ENCODE data around the gene BCAP31. TPM values are rescaled to one million over a fixed set of nuclear protein-coding genes. Genes with fewer than 3 reads are reported as not detected.

The BCAP31 gene
- total RNA-seq, 2 experiments from 2014 or later: 43.0 to 72.0 TPM

DNA sequence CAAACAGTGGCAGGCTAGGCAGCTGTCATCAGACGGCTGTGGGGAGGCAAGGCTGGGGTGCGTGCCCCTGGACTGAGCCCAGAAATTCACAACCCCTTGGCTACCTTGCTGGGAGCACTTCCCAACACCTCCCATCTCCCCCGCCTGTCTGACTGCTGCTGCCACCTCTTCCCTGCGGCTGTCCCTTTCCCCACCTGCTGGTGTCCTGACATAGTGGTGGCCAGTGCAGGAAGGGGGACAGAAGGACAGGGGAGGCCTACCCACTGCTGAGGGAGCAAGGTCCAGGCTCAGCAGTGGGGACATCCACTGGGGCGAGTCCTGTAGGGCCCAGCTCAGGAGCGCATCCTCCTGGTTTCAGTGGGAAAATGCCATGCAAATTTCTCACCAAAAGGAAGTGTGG lies 3.9 kb upstream of the BCAP31 start:
- H3K4me3 ChIP-seq (ENCODE audit: low read depth, low read length, poor library complexity, severe bottlenecking): peak overlapping the region; percentile 54
- peak overlapping the region; percentile 74 for H3K4me2 ChIP-seq (ENCODE audit: low read length)
- POLR2A ChIA-PET: interaction anchor here (0.5 to 1.0 kb wide), 2 partner anchors 19 to 33 kb away, joined by 3 to 5 read pairs; no protein-coding TSS in a partner anchor
- H3K27ac ChIP-seq (ENCODE audit: low read depth, low read length, poor library complexity, severe bottlenecking): peak overlapping the region; percentile 73
- no peaks in the 10 kb centered on the region; the same call in 1 of the 2 replicates for H3K36me3 ChIP-seq (ENCODE audit: insufficient read depth, low read length)
- peaks cover 6% of the 10 kb centered on the region; the same call in 1 of the 2 replicates for H3K79me2 ChIP-seq (ENCODE audit: insufficient read depth, low read depth, low read length)
- no peaks in the 10 kb centered on the region for H4K20me1 ChIP-seq (ENCODE audit: insufficient read depth, low read length)
- intact Hi-C loops (cut with micrococcal nuclease; ENCODE audit: unreplicated experiment): no loop called here
- no peaks in the 10 kb centered on the region for H3K9me3 ChIP-seq (ENCODE audit: low read length)
- DNase-seq (ENCODE audit: low spot score): no peak
- H3K4me1 ChIP-seq (ENCODE audit: insufficient read depth, low read length, poor library complexity, severe bottlenecking): peaks cover 38% of the 10 kb centered on the region
- H2AFZ ChIP-seq (ENCODE audit: low read length): no peak overlapping the region; the same call in 1 of the 2 replicates
- no peak for TF ChIP-seq EZH2phosphoT487 (IDR thresholded peaks at IDR 0.05; ENCODE audit: borderline replicate concordance, low read depth, low read length)
- TF ChIP-seq, protein P1, sequence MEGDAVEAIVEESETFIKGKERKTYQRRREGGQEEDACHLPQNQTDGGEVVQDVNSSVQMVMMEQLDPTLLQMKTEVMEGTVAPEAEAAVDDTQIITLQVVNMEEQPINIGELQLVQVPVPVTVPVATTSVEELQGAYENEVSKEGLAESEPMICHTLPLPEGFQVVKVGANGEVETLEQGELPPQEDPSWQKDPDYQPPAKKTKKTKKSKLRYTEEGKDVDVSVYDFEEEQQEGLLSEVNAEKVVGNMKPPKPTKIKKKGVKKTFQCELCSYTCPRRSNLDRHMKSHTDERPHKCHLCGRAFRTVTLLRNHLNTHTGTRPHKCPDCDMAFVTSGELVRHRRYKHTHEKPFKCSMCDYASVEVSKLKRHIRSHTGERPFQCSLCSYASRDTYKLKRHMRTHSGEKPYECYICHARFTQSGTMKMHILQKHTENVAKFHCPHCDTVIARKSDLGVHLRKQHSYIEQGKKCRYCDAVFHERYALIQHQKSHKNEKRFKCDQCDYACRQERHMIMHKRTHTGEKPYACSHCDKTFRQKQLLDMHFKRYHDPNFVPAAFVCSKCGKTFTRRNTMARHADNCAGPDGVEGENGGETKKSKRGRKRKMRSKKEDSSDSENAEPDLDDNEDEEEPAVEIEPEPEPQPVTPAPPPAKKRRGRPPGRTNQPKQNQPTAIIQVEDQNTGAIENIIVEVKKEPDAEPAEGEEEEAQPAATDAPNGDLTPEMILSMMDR (conservative IDR thresholded peaks at IDR 0.05; ENCODE audit: low read length): peak; percentile 36; the same call in 1 of the 2 replicates
- no peaks in the 10 kb centered on the region for H3K9me2 ChIP-seq (ENCODE audit: insufficient read depth, low read length)
- CTCF ChIA-PET (ENCODE audit: unreplicated experiment): no interaction called here
- no TSS peak for BruUV-seq (replicated peaks)

GRCh38 chrX:153727123-153727931 lies 3.1 kb upstream of the BCAP31 start:
- intact Hi-C loops (cut with micrococcal nuclease; ENCODE audit: unreplicated experiment): no loop called here
- CTCF ChIA-PET (ENCODE audit: unreplicated experiment): no interaction called here
- H2AFZ ChIP-seq (ENCODE audit: low read length): peak overlapping the region; percentile 15; the same call in 1 of the 2 replicates

More at GRCh38 chrX:153727123-153727931, 3.1 kb upstream of the BCAP31 start:
- Histone ChIP-seq H3K9me3 (ENCODE audit: low read length) (no peaks in the 10 kb centered on the region), H3K4me2 (ENCODE audit: low read length) (peak overlapping the region; percentile 74), H3K4me1 (ENCODE audit: insufficient read depth, low read length, poor library complexity, severe bottlenecking) (peaks cover 45% of the 10 kb centered on the region), H3K36me3 (ENCODE audit: insufficient read depth, low read length) (peaks cover 6% of the 10 kb centered on the region), H4K20me1 (ENCODE audit: insufficient read depth, low read length) (no peaks in the 10 kb centered on the region), H3K79me2 (ENCODE audit: insufficient read depth, low read depth, low read length) (peaks cover 14% of the 10 kb centered on the region; the same call in 1 of the 2 replicates), H3K9me2 (ENCODE audit: insufficient read depth, low read length) (no peaks in the 10 kb centered on the region), H3K27ac (ENCODE audit: low read depth, low read length, poor library complexity, severe bottlenecking) (peak overlapping the region; percentile 73), H3K4me3 (ENCODE audit: low read depth, low read length, poor library complexity, severe bottlenecking) (peak overlapping the region; percentile 54)
- DNase-seq (ENCODE audit: low spot score): peak; percentile 41
- no TSS peak for BruUV-seq (replicated peaks)
- TF ChIP-seq, protein P1 (conservative IDR thresholded peaks at IDR 0.05; ENCODE audit: low read length): no peak
- TF ChIP-seq EZH2phosphoT487 (IDR thresholded peaks at IDR 0.05; ENCODE audit: borderline replicate concordance, low read depth, low read length): no peak
- POLR2A ChIA-PET: interaction anchor here (0.5 to 1.5 kb wide), 3 partner anchors 8 to 34 kb away, joined by 3 to 5 read pairs (median 4); no protein-coding TSS in a partner anchor

Measured in OCI-LY7 (cell line).